HG03025 (cell line): ENCODE results near the gene FBXL17.

Experiments used
- ATAC-seq: cut with Tn5 transposase; IDR thresholded peaks from one replicate; pipeline ENCODE4 v1.9.1; 2021; ENCODE audit warnings: mild to moderate bottlenecking, moderate library complexity; ENCODE audit not compliant: unreplicated experiment, low FRiP score

Gene FBXL17

DNA sequence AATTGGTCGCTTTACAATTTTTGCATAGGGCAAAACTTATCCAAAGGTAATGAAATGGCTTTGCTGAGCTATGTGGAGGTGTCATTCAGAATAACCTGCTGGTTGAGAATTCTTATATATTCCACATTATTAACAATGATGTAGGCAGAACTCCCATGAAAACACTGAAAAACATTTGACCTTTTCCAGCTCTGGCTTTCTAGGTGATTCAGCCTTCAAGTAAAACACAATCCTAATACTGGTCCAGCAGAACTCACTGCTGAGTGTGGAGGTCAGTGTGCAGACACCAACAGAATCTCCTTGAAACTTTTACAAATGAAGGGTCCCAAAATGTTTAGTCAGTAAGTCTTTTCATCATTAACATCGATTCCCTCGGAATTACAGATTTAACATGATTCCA lies 549.2 kb downstream of the FBXL17 start:
- ATAC-seq, result no peak

DNA sequence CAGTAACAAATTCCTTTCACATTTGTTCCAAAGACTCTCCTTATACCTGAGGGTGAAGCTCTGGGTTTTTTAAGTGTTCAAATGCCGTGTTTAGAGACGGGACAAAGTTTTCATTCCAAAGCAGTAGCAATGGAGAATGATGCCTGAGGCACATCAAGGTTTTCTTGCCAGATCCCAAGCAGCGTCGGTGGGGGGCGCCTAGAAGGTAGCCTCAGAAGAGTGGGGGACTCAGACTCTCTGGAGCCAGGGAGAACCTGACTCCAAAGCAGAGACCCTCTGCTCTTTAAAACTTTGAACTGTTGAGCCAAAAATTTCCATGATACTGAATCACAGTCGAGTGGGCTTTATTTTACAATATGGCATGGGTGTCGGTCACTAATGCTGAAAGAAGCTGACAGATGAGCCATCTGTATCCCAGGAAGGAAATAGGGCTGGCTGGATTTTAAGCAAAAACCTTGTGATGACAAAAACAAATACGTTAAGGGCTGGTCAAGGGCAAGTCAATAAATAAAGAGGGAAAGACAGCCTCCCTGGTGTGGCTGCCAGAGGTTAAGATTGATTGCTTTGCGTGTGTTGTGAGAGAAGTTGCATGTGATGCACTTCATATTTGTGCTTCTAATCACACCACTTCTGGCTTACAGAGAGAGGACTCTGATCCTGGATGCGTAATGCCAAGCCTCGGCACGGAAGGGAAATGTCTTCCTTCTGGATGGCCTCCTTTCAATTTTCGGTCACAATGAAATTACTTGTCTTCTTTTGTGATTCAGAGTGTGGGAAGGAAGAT lies 550.1 kb downstream of the FBXL17 start:
- ATAC-seq, result no peak

DNA sequence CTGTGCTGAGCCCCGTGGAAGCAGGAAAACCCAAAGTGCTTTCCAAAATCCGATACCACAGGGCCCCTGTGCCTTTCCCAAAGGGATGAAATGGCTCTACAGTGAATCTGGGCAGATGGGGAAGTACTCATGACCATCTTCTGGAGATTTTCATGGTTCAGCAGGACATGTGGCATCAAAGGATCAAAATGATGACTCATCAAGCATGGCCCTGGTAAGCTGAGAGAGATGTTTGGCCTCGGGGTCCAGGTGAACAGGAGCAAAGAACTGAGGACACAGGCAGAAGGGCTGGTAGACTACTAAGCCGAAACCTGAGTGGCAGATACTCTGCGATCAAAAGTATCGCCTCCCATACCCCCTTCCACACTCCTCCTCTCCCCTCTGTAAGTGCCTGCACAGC lies 551.1 kb downstream of the FBXL17 start:
- no peak for ATAC-seq

DNA sequence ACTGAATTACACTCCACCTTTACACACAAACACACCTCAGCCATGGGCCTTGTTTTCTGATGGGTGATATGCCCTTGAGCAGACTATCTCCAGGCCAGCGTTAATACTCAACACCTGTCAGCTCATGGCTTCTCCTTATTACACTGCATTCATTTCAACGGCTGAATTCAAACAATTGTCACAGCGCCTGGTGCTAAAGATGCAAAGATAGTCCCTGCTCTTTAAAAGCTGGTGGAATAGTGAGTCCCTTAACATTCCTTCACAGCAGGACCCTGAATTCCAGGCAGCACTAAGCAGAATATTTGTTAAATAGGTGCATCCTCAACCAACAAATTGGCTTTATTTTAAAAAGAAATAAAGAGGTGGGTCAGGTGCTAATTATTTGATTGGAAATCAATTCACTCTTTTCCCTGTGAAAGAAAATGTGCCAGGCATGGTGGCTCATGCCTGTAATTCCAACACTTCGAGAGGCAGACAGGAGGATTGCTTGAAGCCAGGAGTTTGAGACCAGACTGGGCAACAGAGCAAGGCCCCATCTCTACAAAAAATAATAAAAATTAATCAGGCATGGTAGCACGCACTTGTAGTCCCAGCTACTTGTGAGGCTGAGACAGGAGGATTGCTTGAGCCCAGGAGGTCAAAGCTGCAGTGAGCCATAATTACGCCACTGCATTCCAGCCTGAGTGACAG lies 555.4 kb downstream of the FBXL17 start:
- no peak for ATAC-seq

DNA sequence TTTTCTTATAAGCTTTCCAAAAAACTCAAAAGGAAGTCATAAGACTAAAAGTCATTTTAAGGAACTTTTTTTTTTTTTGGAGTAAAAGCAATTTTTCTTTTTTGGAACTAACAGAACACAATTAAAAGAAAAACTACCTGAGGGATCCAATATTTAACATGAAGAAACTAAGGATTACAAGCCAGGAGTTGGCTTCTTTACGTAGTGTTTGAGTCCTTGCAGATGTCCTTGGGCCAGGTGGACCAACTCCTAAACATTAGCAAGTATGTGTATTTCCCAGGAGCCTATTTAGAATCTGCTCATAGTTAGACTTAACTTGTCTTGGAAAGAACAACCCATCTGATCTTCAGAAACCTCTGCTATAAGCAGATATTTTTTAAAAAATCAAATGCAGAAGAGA lies 557.1 kb downstream of the FBXL17 start:
- ATAC-seq, result no peak

DNA sequence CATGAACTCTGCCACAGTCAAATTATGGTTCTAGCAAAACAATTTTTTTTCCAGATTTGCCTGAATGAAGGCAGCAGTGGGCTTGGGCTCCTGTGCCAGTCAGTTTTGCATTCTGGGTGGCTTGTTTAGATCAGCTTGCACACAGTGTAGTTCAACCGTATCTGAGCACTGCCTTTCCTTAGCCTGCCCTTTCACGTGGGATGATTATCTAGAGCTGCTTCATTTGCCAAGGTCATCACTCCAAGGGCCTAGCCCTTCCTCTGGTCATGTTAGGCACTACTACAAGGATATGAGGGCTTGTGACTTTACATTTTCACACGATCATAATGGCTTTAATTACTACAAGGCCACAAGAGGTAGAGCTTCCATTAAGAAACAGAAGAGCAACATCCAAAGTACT lies 560.6 kb downstream of the FBXL17 start:
- ATAC-seq, result no peak

DNA sequence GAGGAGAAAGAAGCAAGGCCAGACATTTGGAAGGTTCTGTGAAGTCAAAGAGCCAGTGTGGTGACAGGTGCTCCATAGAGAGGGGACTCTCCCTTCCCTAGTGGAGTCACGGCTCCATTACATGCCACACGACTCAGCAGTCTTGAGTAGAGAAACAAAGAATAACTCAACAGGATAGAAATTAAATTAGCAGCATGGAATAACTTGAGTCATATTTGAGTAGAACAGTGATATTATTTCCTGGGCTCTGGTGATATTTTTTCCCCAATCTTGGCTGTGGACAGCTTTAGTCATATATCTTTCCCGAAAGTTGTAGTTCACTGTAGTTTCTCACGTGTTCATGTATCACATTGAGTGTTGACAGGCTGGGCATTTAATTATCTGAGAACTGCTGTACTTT lies 561.5 kb downstream of the FBXL17 start:
- no peak for ATAC-seq

DNA sequence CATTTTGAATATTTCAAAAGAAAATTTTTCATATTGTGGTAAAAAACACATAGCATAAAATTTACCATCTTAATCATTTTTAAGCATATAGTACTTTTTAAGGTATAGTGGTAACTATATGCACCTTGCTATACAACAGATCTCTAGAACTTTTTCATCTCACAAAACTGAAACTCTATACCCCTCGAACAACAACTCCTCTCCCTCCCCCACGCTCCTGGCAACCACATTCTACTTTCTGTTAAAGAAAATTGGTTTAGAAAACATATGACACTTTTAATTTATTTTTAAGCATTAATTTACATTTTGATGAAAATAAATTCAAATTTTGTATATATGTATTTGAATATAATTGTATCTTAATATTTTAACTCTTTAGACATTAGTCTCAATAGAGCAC lies 563.9 kb downstream of the FBXL17 start:
- no peak for ATAC-seq

DNA sequence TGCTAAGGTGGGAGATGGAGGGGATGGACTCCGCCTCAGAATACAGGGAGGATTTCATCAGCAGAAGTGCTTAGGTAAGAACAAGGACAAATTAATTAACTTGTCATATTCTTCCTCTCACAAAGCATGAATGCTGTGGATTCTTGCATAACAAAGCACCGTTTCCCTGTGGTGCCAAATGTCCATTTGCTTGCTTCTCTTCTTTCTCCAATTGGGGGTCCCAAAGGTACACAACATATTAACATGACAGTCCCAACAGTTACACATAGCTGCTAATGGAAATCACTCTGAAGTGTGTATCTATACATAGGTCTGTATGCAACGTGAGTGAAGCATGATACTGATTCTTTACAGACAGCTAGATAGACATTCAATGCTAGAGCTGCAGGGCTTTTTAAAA lies 564.5 kb downstream of the FBXL17 start:
- no peak for ATAC-seq

DNA sequence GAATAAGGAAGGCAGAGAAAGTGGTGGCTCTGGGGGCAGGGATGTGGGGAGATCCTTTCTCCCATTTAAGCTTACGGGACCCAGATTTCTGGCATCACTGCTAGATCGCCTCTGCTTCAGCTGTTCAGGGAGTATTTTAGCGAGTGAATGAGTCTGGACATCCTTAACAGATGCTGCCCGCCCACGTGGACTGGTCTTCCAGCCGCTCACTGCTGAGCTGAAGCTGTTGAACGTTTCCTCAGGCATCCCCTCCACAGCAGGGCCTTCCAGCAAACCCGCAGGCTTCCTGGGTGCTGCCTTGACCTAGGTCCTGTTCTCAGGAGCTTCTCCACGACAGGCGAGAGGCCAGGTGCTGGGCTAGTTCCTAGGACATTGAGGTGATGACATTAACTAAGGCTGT lies 566.8 kb downstream of the FBXL17 start:
- ATAC-seq, result no peak

DNA sequence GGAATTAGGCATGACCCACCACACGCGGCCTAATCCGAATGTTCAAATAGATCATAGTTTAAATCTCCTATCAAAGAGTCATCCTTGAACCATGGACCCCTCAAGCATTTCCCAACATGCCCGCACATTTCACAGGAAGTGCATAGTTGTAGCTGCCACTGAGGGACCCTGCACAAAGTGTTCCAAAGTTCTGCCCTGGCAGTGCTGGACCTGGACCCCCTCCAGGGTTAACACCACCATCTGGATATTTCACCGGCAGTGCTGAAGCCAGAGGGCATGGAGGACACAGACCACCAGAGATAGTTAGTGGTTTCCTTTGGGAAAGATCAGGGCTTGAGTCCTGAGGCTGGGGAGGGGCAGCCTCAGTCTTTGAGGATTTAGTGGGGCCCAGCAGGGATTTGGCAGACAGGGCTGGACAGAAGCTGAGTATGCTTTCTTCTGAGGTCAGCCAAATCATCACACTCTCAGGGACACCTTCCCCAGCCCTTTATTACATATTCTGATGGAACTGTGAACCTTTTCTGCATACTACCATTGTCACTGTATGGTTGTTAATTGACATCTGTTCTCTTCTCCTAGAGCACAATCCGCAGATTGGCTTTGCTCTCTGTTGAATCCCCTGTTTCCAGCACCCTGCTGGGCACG lies 567.6 kb downstream of the FBXL17 start:
- no peak for ATAC-seq

DNA sequence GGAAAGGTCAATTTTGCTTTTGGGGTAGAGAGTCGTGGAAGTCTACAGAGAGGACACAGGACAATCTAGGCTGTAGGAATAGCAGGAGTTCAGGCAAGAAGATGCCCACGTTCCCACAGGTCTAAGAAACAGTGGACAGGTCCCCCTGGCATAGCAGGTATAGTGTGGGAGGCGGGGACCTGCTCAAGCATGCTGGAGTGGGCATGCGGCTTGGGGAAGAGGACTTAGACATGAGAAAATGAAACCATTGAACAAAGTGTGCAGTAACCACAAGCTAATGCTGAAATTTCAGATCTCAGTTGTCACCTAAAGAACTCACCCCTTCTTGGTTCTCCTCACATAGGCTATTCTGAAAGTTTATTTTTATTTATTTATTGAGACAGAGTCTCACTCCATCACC lies 568.3 kb downstream of the FBXL17 start:
- ATAC-seq, result peak; percentile 81

DNA sequence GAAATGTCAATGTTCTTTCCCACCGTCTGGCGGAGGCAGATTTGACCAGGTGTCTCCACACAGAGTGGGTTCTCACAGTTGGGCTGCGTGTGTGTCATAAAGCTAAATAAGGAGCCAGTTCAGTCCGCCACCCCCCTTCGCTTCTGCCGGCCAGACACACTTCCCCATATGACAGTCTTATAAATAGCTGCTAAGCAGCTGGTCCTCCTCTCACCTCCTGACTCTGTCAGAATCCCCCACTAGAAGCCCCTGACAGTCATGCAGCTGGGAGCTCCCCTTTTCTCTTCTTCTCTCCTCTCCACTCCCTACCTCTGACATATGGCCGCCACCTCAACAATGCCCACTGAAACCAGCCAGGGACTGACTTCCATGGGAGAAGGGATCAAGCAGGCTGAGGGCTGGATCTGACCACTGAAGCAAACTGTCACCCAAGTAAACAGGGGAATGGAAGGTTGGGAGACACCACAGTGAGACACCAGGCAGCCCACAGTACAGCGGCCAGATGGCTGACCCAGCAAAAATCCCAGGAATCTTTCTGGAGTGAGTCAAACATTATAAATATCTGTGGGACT lies 569.2 kb downstream of the FBXL17 start:
- ATAC-seq, result no peak

DNA sequence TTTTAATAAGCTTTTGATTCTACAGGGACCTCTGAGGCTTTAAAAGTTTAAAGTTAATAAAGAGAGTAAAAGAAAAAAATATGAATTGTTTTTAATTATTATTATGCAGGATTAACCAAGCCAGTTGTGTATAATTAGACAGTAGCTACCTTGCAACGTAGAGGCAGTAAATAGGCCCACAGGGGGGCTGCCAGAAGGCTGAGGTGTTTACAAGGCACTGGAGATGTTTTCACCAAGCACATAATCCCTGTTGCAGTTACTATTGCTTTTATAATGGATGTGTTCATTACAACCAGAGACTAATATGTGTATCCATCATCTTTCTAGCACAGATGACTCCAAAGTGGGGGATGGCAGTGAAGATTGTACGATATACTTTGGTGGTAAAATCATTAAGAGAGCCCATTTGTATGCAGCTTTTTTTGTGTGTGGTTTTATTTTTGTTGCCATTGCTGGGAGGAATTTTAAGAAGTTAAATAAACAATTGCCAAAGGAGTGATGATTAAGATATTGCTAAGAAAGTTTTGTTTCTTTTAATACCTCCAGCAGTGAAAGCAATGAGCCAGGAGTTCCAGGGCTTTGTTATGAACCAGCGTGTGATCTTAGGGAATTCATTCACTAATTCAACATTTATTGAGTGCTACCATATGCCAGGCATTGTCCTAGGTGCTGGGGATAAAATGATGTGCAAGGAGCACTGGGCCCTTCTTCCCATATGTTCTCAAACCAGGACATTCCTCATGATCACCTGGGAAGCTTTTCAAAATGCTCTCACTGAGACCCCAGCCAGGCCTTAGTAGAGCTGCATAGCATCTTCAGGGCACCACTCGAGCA lies 572.5 kb downstream of the FBXL17 start:
- no peak for ATAC-seq
